Type B pancreatic cell (in vitro differentiated cells): ENCODE measurements around the gene MRPS5. TPM values are rescaled to one million over a fixed set of nuclear protein-coding genes. Genes with fewer than 3 reads are reported as not detected.

Experiments used
- DNase-seq: peaks from one replicate; pipeline ENCODE4 v3.0.0; 2021; ENCODE audit warnings: mixed read lengths; ENCODE audit not compliant: unreplicated experiment; ENCODE audit errors: extremely low spot score
- H3K27ac Mint-ChIP-seq: 2 replicates; pipeline ENCODE4 v1.8.0; 2021; ENCODE audit warnings: mild to moderate bottlenecking, mixed read lengths
- H3K27me3 Mint-ChIP-seq: 2 replicates; pipeline ENCODE4 v1.8.0; 2021; ENCODE audit warnings: mixed read lengths
- H3K36me3 Mint-ChIP-seq: 2 replicates; pipeline ENCODE4 v1.8.0; 2021; ENCODE audit warnings: mixed read lengths
- H3K4me1 Mint-ChIP-seq: one replicate; pipeline ENCODE4 v1.8.0; 2021; ENCODE audit warnings: mixed read lengths; ENCODE audit not compliant: unreplicated experiment
- H3K4me3 Mint-ChIP-seq: 2 replicates; pipeline ENCODE4 v1.8.0; 2021; ENCODE audit warnings: mild to moderate bottlenecking, mixed read lengths
- H3K9me3 Mint-ChIP-seq: 2 replicates; pipeline ENCODE4 v1.8.0; 2021; ENCODE audit warnings: mixed read lengths
- CTCF ChIP-seq: fragments of 200-600 bp; sonication (generic); conservative IDR thresholded peaks from 2 replicates; pipeline ENCODE4 v1.5.0; 2021; ENCODE audit warnings: antibody characterized with exemption, mild to moderate bottlenecking
- total RNA-seq: library from RNA; stranded (reverse); gene quantifications from 2 replicates; pipeline ENCODE4 v1.2.1, GENCODE V29; 2021; ENCODE audit warnings: low replicate concordance

MRPS5 gene
- total RNA-seq, 1 donor from 2014 or later = 67.6 TPM

- Mint-ChIP-seq H3K36me3 (peaks cover 17% of the 10 kb centered on the region), H3K9me3 (no peaks in the 10 kb centered on the region), H3K27ac (peak within 1 kb of the TSS; percentile 87), H3K4me1 (peaks cover 9% of the 10 kb centered on the region), H3K27me3 (no peaks in the 10 kb centered on the region), H3K4me3 (peak within 1 kb of the TSS; percentile 97)
- peak; percentile 87 for DNase-seq
- TF ChIP-seq CTCF = no peak
Measured at GRCh38 chr2:95159690-95160449, 38.3 kb upstream of the MRPS5 start, which contains the start of gene ZNF514. Gene ZNF514 (minus strand): TSS chr2:95159848. CDS start chr2:95153253, 6,595 bp downstream.

GRCh38 chr2:95158891-95159619 lies 37.4 kb upstream of the MRPS5 start:
- Mint-ChIP-seq H3K4me1 (peaks cover 4% of the 10 kb centered on the region), H3K36me3 (peaks cover 17% of the 10 kb centered on the region), H3K9me3 (no peaks in the 10 kb centered on the region), H3K27me3 (no peaks in the 10 kb centered on the region), H3K27ac (peak overlapping the region; percentile 70), H3K4me3 (peak overlapping the region; percentile 89)
- peak; percentile 70 for DNase-seq
- no peak for TF ChIP-seq CTCF

- no peaks in the 10 kb centered on the region for H3K9me3 Mint-ChIP-seq
- no peak for TF ChIP-seq CTCF
- H3K4me3 Mint-ChIP-seq = peak overlapping the region; percentile 89
- no peak for DNase-seq
- H3K4me1 Mint-ChIP-seq = peaks cover 4% of the 10 kb centered on the region
- peaks cover 17% of the 10 kb centered on the region for H3K36me3 Mint-ChIP-seq
- peak overlapping the region; percentile 26 for H3K27ac Mint-ChIP-seq
- no peaks in the 10 kb centered on the region for H3K27me3 Mint-ChIP-seq
Measured at GRCh38 chr2:95158441-95158840, 36.8 kb upstream of the MRPS5 start.

- TF ChIP-seq CTCF = no peak
- Mint-ChIP-seq H3K4me3 (no peak overlapping the region), H3K4me1 (no peaks in the 10 kb centered on the region), H3K36me3 (peaks cover 76% of the 10 kb centered on the region), H3K27me3 (no peaks in the 10 kb centered on the region), H3K27ac (no peak overlapping the region), H3K9me3 (peaks cover 52% of the 10 kb centered on the region)
- DNase-seq = no peak
Measured at GRCh38 chr2:95149397-95149984, 27.9 kb upstream of the MRPS5 start.

GRCh38 chr2:95143838-95144237 lies 22.2 kb upstream of the MRPS5 start:
- DNase-seq = no peak
- peaks cover 30% of the 10 kb centered on the region for H3K9me3 Mint-ChIP-seq
- peaks cover 62% of the 10 kb centered on the region for H3K36me3 Mint-ChIP-seq
- no peak overlapping the region for H3K27ac Mint-ChIP-seq
- H3K4me1 Mint-ChIP-seq = no peaks in the 10 kb centered on the region
- H3K27me3 Mint-ChIP-seq = no peaks in the 10 kb centered on the region
- TF ChIP-seq CTCF = no peak
- no peak overlapping the region for H3K4me3 Mint-ChIP-seq
